HG02884 (cell line): Measurements from ENCODE around the gene ZC3H13.

Source experiments
- ATAC-seq: cut with Tn5 transposase; IDR thresholded peaks from one replicate; pipeline ENCODE4 v1.9.1; 2021; ENCODE audit warnings: mild to moderate bottlenecking, moderate library complexity; ENCODE audit not compliant: unreplicated experiment

The ZC3H13 gene, protein sequence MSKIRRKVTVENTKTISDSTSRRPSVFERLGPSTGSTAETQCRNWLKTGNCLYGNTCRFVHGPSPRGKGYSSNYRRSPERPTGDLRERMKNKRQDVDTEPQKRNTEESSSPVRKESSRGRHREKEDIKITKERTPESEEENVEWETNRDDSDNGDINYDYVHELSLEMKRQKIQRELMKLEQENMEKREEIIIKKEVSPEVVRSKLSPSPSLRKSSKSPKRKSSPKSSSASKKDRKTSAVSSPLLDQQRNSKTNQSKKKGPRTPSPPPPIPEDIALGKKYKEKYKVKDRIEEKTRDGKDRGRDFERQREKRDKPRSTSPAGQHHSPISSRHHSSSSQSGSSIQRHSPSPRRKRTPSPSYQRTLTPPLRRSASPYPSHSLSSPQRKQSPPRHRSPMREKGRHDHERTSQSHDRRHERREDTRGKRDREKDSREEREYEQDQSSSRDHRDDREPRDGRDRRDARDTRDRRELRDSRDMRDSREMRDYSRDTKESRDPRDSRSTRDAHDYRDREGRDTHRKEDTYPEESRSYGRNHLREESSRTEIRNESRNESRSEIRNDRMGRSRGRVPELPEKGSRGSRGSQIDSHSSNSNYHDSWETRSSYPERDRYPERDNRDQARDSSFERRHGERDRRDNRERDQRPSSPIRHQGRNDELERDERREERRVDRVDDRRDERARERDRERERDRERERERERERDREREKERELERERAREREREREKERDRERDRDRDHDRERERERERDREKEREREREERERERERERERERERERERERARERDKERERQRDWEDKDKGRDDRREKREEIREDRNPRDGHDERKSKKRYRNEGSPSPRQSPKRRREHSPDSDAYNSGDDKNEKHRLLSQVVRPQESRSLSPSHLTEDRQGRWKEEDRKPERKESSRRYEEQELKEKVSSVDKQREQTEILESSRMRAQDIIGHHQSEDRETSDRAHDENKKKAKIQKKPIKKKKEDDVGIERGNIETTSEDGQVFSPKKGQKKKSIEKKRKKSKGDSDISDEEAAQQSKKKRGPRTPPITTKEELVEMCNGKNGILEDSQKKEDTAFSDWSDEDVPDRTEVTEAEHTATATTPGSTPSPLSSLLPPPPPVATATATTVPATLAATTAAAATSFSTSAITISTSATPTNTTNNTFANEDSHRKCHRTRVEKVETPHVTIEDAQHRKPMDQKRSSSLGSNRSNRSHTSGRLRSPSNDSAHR (N-terminal part only)

DNA sequence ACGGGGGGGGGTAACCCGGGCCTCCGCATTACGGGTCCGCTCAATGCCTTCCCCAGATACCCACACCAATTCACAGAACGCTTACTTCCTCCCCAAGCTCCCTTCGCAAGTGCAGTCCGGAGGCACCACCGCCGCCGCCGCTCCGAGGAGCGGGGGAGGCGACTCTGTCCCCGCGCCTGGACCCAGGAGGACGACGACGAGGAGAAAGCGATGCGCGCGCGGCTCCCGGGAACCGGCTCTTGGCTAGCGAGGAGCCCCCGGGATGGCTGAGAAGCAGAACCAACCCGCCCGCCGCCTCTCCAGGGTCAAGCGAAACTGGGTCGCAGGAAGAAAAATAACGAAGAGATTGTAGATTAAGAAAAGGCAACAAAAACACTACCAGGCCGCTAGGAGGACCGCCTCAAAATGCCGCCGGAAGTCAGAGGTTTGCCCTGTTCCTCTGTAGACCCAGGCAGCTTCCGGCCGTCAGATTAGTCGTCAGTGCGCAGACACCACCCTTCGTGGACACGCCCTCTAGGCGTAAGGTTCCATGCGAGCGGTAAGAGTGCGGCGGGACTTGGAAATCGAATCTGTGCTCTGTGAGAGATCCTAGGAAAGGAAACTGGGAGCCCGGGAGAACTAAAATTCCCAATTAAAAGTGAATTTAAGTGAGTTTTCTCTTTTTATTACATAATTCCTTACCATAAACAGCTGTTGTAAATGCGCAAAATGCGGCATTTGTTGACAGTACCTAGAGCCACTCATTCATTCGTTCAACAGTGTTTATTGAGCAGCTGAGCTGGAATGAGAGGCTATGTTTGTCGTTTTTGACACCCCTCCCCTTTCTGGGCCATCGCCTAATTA, at the start of gene ZC3H13:
Gene ZC3H13, minus strand, starts transcription at position 428 of the 843 bp plus-strand sequence. CDS start 7,239 bp downstream, outside the sequence.
- ATAC-seq = peak; percentile 99

GRCh38 chr13:46102255-46102605, 49.7 kb upstream of the ZC3H13 start:
- no peak for ATAC-seq

DNA sequence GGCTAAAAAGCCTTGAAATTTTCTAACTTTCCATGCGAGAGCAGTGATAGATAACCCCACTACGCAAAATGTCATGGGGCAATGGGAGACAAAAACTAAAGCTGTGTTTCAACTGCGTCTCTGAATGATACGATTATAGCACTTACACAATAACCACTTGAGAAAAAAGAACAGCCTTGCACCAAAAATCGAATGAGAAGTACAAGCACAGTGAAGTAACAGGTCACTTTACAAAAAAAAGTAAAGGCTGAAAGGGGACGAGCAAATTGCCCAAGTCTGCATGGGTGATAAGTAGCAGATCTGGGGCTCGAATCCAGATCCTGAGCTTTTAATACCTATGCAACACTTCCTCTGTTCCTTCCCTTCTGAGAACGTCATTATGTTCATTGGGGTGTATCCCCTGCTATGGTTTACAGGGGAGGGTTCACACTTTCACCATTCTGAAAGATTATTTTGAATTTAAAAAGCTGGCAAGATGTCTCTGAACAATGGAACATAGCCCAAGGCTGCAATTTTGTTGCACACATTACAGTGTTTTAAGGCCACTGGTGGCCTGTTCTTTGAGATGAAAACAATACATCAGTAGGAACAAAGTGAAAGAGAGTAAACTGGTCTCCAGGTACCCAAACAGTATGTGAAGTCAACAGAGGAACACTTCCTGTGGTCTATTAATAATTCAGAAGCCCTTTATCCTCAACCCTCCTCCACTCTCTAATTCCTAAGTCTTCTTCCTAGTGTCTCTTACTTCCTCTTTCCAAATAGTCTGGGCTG, 49.1 kb upstream of the ZC3H13 start:
- ATAC-seq = no peak

DNA sequence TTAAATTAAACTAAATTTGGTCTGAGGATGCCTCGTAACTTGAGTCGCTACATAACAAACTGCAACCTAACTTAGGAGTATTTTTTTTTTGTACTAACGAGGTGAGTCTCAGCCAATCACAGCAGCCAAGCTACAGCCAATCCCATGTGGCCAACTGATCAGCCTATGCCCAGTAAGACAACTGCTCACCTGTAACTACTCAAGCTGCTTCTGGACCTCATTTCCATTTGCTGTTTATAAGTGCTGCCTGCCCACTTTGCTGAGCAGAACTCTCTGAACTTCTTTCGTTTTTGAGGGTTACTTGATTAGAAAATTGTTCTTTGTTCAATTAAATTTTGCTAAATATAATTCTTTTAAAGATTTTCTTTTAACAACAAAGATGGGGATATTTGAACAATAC, 48.5 kb upstream of the ZC3H13 start:
- no peak for ATAC-seq

- no peak for ATAC-seq
Observed at GRCh38 chr13:46100191-46100815, 47.8 kb upstream of the ZC3H13 start.

- no peak for ATAC-seq
Observed at GRCh38 chr13:46097663-46098062, 45.1 kb upstream of the ZC3H13 start.

GRCh38 chr13:46097015-46097414, 44.5 kb upstream of the ZC3H13 start:
- ATAC-seq = no peak

GRCh38 chr13:46094478-46094877, 41.9 kb upstream of the ZC3H13 start:
- ATAC-seq = no peak

DNA sequence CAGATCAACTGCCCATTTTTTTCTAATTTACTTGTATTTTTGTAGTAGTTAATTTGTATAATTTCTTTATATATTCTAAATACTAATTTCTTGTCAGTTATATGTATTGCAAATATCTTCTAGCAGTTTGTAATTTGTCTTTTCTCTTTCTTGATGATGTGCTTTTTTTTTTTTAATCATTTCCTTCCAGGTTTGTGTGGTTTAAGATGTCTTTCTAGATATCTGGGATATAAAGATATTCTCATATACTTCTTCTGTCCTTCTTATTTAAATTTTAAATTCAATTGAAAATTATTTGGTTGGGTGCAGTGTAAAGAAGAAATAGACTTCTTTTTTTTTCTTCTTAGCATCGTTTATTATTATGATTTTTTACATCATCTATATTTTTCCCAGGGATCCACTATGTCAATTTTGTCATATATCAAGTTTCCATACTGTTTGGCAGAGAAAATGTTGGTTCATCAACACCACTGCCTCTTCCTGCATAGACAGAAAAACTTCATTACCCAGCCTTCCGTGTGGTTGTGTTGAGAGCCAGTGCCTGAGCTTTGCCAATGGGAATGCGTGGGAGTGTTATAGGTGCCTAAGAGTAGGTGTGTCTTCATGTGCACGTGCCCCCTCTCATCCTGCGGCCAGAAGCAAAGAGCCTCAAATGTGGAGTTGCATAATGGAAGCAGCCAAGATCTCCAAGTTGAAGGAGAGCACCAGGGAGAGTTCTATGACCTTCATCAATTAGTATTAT, 36.4 kb upstream of the ZC3H13 start:
- ATAC-seq = no peak

- no peak for ATAC-seq
Observed at GRCh38 chr13:46087481-46087880, 34.9 kb upstream of the ZC3H13 start.

- no peak for ATAC-seq
Observed at GRCh38 chr13:46086985-46087384, 34.4 kb upstream of the ZC3H13 start.

- ATAC-seq = no peak
Observed at GRCh38 chr13:46086421-46086922, 33.9 kb upstream of the ZC3H13 start.

GRCh38 chr13:46085737-46086136, 33.2 kb upstream of the ZC3H13 start:
- ATAC-seq = no peak

DNA sequence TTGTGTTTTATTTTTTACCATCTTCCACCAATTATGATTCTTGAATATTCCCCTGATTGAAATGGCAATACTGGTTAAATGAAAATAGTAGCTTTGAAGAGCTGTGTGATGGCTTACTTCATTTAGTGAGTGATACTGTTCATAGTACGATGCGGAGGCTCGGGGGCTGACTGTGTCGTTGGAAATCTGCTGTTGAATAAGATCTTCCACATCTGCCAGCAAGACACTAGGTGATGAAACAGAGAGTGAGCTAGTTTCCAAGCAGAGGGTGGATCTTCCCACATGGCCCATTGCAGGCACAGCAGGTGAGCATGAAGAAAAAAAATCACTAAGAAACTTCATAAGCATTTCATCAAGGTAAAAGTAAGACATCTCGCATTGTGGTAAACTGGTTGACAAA, 29.8 kb upstream of the ZC3H13 start:
- ATAC-seq = no peak

DNA sequence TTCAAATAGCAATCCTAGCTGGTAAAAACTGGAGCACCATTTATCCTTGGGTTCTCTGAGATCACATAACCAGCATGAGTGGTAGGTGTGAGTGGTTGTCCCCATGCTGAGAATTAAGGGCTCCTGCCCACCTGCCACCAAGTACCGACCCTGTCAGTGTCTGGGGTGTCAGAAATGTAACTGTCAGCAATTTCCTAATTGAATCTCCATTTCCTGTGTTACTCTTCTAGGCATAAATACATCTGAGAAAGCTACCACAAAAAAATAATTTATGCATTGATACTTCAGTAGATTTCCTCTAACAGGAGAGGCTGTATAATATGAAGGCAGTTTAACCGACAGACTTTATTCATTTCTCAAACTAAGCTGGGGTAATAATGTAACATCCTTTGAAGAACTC, 27.2 kb upstream of the ZC3H13 start:
- no peak for ATAC-seq

- no peak for ATAC-seq
Observed at GRCh38 chr13:46077265-46077664, 24.7 kb upstream of the ZC3H13 start.

DNA sequence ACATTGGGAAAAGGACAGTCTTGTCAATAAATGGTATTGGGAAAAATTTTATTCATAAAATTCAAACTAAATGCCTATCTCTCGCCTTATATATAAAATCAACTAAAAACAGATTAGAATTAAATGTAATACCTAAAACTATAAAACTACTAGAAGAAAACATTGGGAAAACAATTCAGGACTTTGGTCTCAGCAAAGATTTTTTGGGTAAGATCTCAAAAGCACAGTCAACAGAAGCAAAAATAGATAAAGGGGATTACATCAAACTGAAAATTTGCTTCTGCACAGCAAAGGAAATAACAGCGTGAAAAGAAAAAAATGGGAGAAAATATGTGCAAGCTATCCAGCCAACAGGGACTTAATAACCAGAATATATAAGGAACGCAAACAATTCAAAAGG, 24.3 kb upstream of the ZC3H13 start:
- ATAC-seq = no peak

DNA sequence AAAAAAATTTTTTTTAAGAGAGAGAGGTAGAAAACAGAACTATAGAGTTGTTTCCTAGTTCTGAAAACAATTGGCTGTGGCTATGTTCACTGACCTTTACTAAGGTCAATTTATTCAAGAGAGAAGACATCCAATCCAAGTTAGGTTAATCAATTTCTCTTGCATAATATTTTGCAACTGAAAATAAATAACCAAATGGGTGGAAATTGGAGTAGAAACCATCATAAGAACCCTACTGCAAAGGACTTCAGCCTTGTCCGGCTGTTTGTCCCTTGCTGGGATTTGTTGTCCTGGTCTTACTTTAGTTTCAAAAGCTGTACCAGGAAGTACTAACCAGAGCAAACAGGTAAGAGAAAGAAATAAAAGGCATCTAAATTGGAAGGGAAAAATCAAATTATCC, 23.3 kb upstream of the ZC3H13 start:
- ATAC-seq = no peak
